ENCODE results near the gene FGD5.
"Not testable (repeated sequence)": the region's sequence is repeated elsewhere in the genome, so short reads cannot be mapped to it uniquely, and the experiment has no call there.

DNA sequence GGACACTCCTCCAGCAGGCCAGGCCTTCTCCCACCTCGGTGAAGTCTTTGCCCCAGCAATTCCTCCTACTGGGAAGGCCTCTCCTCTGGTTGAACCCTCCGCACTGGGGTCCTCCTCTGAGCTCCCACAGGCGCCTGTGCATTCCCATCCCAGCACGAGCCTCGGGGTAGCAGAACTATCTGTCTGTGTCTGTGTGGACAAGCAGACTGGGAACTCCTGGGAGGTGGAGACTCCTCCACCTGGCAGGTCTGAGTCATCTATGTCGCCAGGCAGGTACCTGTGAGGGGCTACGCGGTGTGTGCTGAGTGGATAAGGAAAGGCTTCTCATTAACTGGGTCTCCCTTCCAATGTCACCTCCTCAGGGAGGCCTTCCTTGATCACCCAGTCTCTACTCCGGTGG lies 9.2 kb upstream of the FGD5 start:
- TF ChIP-seq CTCF, POLR2A (IDR thresholded peaks at IDR 0.05): not testable (repeated sequence)

Data from esophagus squamous epithelium (tissue), 4 donors.